HepG2 (cell line): ENCODE data around the gene QPCT. TPM values are rescaled to one million over a fixed set of nuclear protein-coding genes. Genes with fewer than 3 reads are reported as not detected.
A peak's percentile ranks its signal among the peaks of the same experiment; 100 is the strongest.

Source experiments
- ARNTL ChIP-seq: sonication (generic); formaldehyde crosslinking; IDR thresholded peaks from 2 replicates; pipeline ENCODE4 v1.4.0; 2020; ENCODE audit warnings: mild to moderate bottlenecking, missing genetic modification reagents
- BRF2 ChIP-seq: sonication (generic); formaldehyde crosslinking; IDR thresholded peaks from 2 replicates; pipeline ENCODE4 v1.8.1; 2022; ENCODE audit warnings: mild to moderate bottlenecking, missing genetic modification reagents
- ETV6 ChIP-seq: sonication (generic); formaldehyde crosslinking; conservative IDR thresholded peaks from 2 replicates; pipeline ENCODE4 v1.4.0; 2020; ENCODE audit warnings: missing genetic modification reagents
- FOXA1 ChIP-seq, 2 experiments: fragments of 450-650 bp in 1 of 2; sonication (generic) in 1 of 2; formaldehyde crosslinking in 1 of 2; IDR thresholded peaks; 2 replicates each; pipeline versions ENCODE4 v1.4.0 to v1.6.1; 2016 to 2020; ENCODE audit warnings: missing genetic modification reagents in 1 of 2
- GFI1 ChIP-seq: sonication (generic); formaldehyde crosslinking; IDR thresholded peaks from 2 replicates; pipeline ENCODE4 v1.5.0; 2020; ENCODE audit warnings: missing genetic modification reagents, mild to moderate bottlenecking, borderline replicate concordance
- KLF9 ChIP-seq: IDR thresholded peaks from 2 replicates; pipeline ENCODE4 v1.6.1; 2016; ENCODE audit warnings: low read depth
- MAFG ChIP-seq: sonication (generic); formaldehyde crosslinking; IDR thresholded peaks from 2 replicates; pipeline ENCODE4 v1.5.1; 2020; ENCODE audit warnings: mild to moderate bottlenecking, missing genetic modification reagents
- NR1H2 ChIP-seq: sonication (generic); formaldehyde crosslinking; IDR thresholded peaks from 2 replicates; pipeline ENCODE4 v1.8.1; 2022; ENCODE audit warnings: low read depth, missing genetic modification reagents, borderline replicate concordance
- NR3C1 ChIP-seq: sonication (generic); formaldehyde crosslinking; IDR thresholded peaks from 2 replicates; pipeline ENCODE4 v1.4.0; 2020; ENCODE audit warnings: missing genetic modification reagents
- PHF8 ChIP-seq: sonication (generic); formaldehyde crosslinking; IDR thresholded peaks from 2 replicates; pipeline ENCODE4 v1.5.0; 2020; ENCODE audit warnings: missing genetic modification reagents
- RBFOX2 ChIP-seq: fragments of 200-400 bp; formaldehyde crosslinking; IDR thresholded peaks from 2 replicates; pipeline ENCODE4 v1.6.1; 2017; ENCODE audit warnings: low read depth, mild to moderate bottlenecking, low read length
- RCOR2 ChIP-seq: IDR thresholded peaks from 2 replicates; pipeline ENCODE4 v1.6.1; 2016; ENCODE audit warnings: missing biosample characterization, missing genetic modification reagents
- SMC3 ChIP-seq: IDR thresholded peaks from 2 replicates; pipeline ENCODE4 v1.6.1; 2011; ENCODE audit warnings: low read length, improper control_type of control experiment
- STAG1 ChIP-seq: sonication (generic); formaldehyde crosslinking; IDR thresholded peaks from 2 replicates; pipeline ENCODE4 v1.4.0; 2020; ENCODE audit warnings: missing genetic modification reagents
- YEATS2 ChIP-seq: sonication (generic); formaldehyde crosslinking; IDR thresholded peaks from 2 replicates; pipeline ENCODE4 v1.4.0; 2020; ENCODE audit warnings: missing genetic modification reagents, borderline replicate concordance
- ZFY ChIP-seq: sonication (generic); formaldehyde crosslinking; IDR thresholded peaks from 2 replicates; pipeline ENCODE4 v1.4.0; 2020; ENCODE audit warnings: missing genetic modification reagents
- polyA plus RNA-seq, 8 experiments: library from polyadenylated mRNA; depleted of rRNA in 3 of 8; stranded (reverse) in 7 of 8; unstranded in 1 of 8; fragments of >200 nt; fragmentation: Illumina TruSeq in 4 of 8; extraction: Trizol in 4 of 8; gene quantifications; 2 replicates each; pipeline versions ENCODE4 v1.2.1 to v1.2.3, GENCODE V29; 2011 to 2016; ENCODE audit warnings: low read depth in 4 of 8, missing spikeins in 1 of 8, mixed read lengths in 1 of 8; ENCODE audit not compliant: insufficient read depth in 1 of 8
- total RNA-seq, 5 experiments: library from RNA; depleted of rRNA; stranded (reverse); fragments of >200 nt; fragmentation: Illumina TruSeq; extraction: Trizol; gene quantifications; 2 replicates each; pipeline ENCODE4 v1.2.3, GENCODE V29; 2016; ENCODE audit warnings: low read depth in 1 of 5
- TF ChIP-seq, protein P1 (sequence below): sonication (generic); formaldehyde crosslinking; IDR thresholded peaks from 2 replicates; pipeline ENCODE4 v1.4.0; 2020; ENCODE audit warnings: missing genetic modification reagents, borderline replicate concordance
- TF ChIP-seq, protein P2 (sequence below): sonication (generic); formaldehyde crosslinking; IDR thresholded peaks from 2 replicates; pipeline ENCODE4 v1.4.0; 2020; ENCODE audit warnings: missing genetic modification reagents
- TF ChIP-seq, protein P3 (sequence below): IDR thresholded peaks from 2 replicates; pipeline ENCODE4 v1.4.0; 2020; ENCODE audit warnings: mild to moderate bottlenecking, missing genetic modification reagents

QPCT gene
- total and polyA plus RNA-seq, 2 of the 13 experiments (the other 11 are each of a cell fraction or from before 2014, with no cell fraction given), result 0.77 to 1.2 TPM

GRCh38 chr2:37343537-37344434 is 644 bp upstream of the QPCT start (continued):
- no peak for TF ChIP-seq ARNTL (CRISPR knock-in tag)
- no peak for TF ChIP-seq RCOR2 (CRISPR knock-in tag)
- TF ChIP-seq, protein P1, sequence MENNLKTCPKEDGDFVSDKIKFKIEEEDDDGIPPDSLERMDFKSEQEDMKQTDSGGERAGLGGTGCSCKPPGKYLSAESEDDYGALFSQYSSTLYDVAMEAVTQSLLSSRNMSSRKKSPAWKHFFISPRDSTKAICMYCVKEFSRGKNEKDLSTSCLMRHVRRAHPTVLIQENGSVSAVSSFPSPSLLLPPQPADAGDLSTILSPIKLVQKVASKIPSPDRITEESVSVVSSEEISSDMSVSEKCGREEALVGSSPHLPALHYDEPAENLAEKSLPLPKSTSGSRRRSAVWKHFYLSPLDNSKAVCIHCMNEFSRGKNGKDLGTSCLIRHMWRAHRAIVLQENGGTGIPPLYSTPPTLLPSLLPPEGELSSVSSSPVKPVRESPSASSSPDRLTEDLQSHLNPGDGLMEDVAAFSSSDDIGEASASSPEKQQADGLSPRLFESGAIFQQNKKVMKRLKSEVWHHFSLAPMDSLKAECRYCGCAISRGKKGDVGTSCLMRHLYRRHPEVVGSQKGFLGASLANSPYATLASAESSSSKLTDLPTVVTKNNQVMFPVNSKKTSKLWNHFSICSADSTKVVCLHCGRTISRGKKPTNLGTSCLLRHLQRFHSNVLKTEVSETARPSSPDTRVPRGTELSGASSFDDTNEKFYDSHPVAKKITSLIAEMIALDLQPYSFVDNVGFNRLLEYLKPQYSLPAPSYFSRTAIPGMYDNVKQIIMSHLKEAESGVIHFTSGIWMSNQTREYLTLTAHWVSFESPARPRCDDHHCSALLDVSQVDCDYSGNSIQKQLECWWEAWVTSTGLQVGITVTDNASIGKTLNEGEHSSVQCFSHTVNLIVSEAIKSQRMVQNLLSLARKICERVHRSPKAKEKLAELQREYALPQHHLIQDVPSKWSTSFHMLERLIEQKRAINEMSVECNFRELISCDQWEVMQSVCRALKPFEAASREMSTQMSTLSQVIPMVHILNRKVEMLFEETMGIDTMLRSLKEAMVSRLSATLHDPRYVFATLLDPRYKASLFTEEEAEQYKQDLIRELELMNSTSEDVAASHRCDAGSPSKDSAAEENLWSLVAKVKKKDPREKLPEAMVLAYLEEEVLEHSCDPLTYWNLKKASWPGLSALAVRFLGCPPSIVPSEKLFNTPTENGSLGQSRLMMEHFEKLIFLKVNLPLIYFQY (CRISPR knock-in tag), result 0 out of 2 replicates have a peak, but pooled peaks have one; percentile 18
- no peak for TF ChIP-seq FOXA1 (IDR thresholded peaks at IDR 0.05)
- peak; percentile 54 for TF ChIP-seq FOXA1 (CRISPR knock-in tag; IDR thresholded peaks at IDR 0.05)
- no peak for TF ChIP-seq NR1H2 (CRISPR knock-in tag)
- no peak for TF ChIP-seq NR3C1 (CRISPR knock-in tag)
- no peak for TF ChIP-seq PHF8 (CRISPR knock-in tag)
- TF ChIP-seq MAFG (CRISPR knock-in tag), result no peak
- TF ChIP-seq SMC3, result peak; percentile 53
- no peak for TF ChIP-seq KLF9 (CRISPR knock-in tag)
- no peak for TF ChIP-seq ETV6 (CRISPR knock-in tag)
- no peak for TF ChIP-seq GFI1 (CRISPR knock-in tag)
- TF ChIP-seq, protein P2, sequence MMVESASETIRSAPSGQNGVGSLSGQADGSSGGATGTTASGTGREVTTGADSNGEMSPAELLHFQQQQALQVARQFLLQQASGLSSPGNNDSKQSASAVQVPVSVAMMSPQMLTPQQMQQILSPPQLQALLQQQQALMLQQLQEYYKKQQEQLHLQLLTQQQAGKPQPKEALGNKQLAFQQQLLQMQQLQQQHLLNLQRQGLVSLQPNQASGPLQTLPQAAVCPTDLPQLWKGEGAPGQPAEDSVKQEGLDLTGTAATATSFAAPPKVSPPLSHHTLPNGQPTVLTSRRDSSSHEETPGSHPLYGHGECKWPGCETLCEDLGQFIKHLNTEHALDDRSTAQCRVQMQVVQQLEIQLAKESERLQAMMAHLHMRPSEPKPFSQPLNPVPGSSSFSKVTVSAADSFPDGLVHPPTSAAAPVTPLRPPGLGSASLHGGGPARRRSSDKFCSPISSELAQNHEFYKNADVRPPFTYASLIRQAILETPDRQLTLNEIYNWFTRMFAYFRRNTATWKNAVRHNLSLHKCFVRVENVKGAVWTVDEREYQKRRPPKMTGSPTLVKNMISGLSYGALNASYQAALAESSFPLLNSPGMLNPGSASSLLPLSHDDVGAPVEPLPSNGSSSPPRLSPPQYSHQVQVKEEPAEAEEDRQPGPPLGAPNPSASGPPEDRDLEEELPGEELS (CRISPR knock-in tag), result peak; percentile 44; the same call in 1 of the 2 replicates
- TF ChIP-seq STAG1 (CRISPR knock-in tag), result peak; percentile 35
- TF ChIP-seq, protein P3, sequence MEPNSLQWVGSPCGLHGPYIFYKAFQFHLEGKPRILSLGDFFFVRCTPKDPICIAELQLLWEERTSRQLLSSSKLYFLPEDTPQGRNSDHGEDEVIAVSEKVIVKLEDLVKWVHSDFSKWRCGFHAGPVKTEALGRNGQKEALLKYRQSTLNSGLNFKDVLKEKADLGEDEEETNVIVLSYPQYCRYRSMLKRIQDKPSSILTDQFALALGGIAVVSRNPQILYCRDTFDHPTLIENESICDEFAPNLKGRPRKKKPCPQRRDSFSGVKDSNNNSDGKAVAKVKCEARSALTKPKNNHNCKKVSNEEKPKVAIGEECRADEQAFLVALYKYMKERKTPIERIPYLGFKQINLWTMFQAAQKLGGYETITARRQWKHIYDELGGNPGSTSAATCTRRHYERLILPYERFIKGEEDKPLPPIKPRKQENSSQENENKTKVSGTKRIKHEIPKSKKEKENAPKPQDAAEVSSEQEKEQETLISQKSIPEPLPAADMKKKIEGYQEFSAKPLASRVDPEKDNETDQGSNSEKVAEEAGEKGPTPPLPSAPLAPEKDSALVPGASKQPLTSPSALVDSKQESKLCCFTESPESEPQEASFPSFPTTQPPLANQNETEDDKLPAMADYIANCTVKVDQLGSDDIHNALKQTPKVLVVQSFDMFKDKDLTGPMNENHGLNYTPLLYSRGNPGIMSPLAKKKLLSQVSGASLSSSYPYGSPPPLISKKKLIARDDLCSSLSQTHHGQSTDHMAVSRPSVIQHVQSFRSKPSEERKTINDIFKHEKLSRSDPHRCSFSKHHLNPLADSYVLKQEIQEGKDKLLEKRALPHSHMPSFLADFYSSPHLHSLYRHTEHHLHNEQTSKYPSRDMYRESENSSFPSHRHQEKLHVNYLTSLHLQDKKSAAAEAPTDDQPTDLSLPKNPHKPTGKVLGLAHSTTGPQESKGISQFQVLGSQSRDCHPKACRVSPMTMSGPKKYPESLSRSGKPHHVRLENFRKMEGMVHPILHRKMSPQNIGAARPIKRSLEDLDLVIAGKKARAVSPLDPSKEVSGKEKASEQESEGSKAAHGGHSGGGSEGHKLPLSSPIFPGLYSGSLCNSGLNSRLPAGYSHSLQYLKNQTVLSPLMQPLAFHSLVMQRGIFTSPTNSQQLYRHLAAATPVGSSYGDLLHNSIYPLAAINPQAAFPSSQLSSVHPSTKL (CRISPR knock-in tag), result peak; percentile 50; the same call in 1 of the 2 replicates
- no peak for TF ChIP-seq BRF2 (CRISPR knock-in tag)
- no peak for TF ChIP-seq YEATS2
- no peak for TF ChIP-seq RBFOX2
- TF ChIP-seq ZFY (CRISPR knock-in tag), result no peak
